GM12878 (cell line): ENCODE data around the gene HTR2B.

Experiments
- ASH2L ChIP-seq: fragments of 300-600, 200-600 bp; sonication (generic); IDR thresholded peaks from 2 replicates; pipeline ENCODE4 v1.6.1; 2017; ENCODE audit warnings: low read depth, mild to moderate bottlenecking, borderline replicate concordance
- ETV6 ChIP-seq, 2 experiments: fragments of 450-650 bp in 1 of 2; IDR thresholded peaks in 1 of 2; conservative IDR thresholded peaks in 1 of 2; 2 replicates each; pipeline ENCODE4 v1.6.1; 2014; ENCODE audit warnings: antibody characterized with exemption in 1 of 2, borderline replicate concordance in 1 of 2, low read depth in 1 of 2, mild to moderate bottlenecking in 1 of 2, moderate library complexity in 1 of 2
- GABPA ChIP-seq: IDR thresholded peaks from 2 replicates; pipeline ENCODE4 v1.6.1; 2014; ENCODE audit warnings: antibody characterized with exemption, low read depth, mild to moderate bottlenecking, inconsistent platforms
- IKZF2 ChIP-seq, 2 experiments: fragments of 450-650 bp; IDR thresholded peaks; 2 replicates each; pipeline ENCODE4 v1.6.1; 2017; ENCODE audit warnings: mild to moderate bottlenecking in 2 of 2, moderate library complexity in 2 of 2
- KDM1A ChIP-seq: fragments of 200-600 bp; sonication (generic); IDR thresholded peaks from 2 replicates; pipeline ENCODE4 v1.6.1; 2016; ENCODE audit warnings: borderline replicate concordance
- LARP7 ChIP-seq: fragments of 450-650 bp; IDR thresholded peaks from 2 replicates; pipeline ENCODE4 v1.6.1; 2017; ENCODE audit warnings: mild to moderate bottlenecking
- NFYB ChIP-seq: IDR thresholded peaks from 2 replicates; pipeline ENCODE4 v1.6.1; 2011; ENCODE audit warnings: low read depth, mild to moderate bottlenecking, low read length, improper control_type of control experiment, moderate library complexity; ENCODE audit not compliant: insufficient read depth
- POLR2AphosphoS5 ChIP-seq: IDR thresholded peaks from 2 replicates; pipeline ENCODE4 v1.6.1; 2011; ENCODE audit warnings: mild to moderate bottlenecking, low read length, inconsistent platforms
- RBBP5 ChIP-seq: fragments of 200-600 bp; sonication (generic); conservative IDR thresholded peaks from 2 replicates; pipeline ENCODE4 v1.6.1; 2016
- YY1 ChIP-seq: IDR thresholded peaks from 2 replicates; pipeline ENCODE4 v1.6.1; 2011; ENCODE audit warnings: low read depth, mild to moderate bottlenecking, low read length
- TF ChIP-seq, protein P1 (sequence below): IDR thresholded peaks from 2 replicates; pipeline ENCODE4 v1.6.1; 2011; ENCODE audit warnings: low read depth, low read length, improper control_type of control experiment, borderline replicate concordance
- TF ChIP-seq, protein P2 (sequence below), 3 experiments: IDR thresholded peaks in 2 of 3; conservative IDR thresholded peaks in 1 of 3; 2 replicates each; pipeline ENCODE4 v1.5.1; 2011; ENCODE audit warnings: low read depth in 3 of 3, low read length in 3 of 3, mild to moderate bottlenecking in 3 of 3, control low read depth in 2 of 3, moderate library complexity in 2 of 3, inconsistent platforms in 1 of 3, mixed read lengths in 1 of 3; ENCODE audit not compliant: control insufficient read depth in 2 of 3, insufficient read depth in 1 of 3; ENCODE audit errors: extremely low read depth in 1 of 3

DNA sequence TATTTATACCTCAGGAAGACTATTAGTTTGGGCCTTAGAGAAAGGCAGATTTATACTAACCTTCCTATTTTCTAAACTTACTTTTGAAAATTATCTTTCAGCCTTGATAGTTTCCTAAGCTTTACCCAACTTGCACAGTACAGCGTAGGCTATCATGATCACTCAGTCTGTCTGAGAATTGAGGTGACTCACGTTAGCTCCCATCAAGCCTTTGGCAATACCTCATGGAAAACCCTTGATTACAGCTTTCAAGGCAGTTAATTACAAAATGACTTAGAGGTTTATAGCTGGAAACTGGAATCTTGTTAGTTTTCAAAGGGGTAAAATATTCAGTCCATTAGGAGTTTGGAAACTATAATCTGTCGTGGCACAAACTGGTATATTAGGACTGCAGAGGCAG is 47.2 kb upstream of the HTR2B start:
- no peak for TF ChIP-seq YY1
- no peak for TF ChIP-seq NFYB
- TF ChIP-seq, protein P1, sequence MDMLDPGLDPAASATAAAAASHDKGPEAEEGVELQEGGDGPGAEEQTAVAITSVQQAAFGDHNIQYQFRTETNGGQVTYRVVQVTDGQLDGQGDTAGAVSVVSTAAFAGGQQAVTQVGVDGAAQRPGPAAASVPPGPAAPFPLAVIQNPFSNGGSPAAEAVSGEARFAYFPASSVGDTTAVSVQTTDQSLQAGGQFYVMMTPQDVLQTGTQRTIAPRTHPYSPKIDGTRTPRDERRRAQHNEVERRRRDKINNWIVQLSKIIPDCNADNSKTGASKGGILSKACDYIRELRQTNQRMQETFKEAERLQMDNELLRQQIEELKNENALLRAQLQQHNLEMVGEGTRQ, result no peak
- TF ChIP-seq IKZF2 (IDR thresholded peaks at IDR 0.05), result no peak
- TF ChIP-seq KDM1A, result no peak
- TF ChIP-seq RBBP5, result no peak
- TF ChIP-seq ASH2L, result no peak
- TF ChIP-seq GABPA, result no peak
- TF ChIP-seq LARP7, result no peak
- TF ChIP-seq, protein P2, sequence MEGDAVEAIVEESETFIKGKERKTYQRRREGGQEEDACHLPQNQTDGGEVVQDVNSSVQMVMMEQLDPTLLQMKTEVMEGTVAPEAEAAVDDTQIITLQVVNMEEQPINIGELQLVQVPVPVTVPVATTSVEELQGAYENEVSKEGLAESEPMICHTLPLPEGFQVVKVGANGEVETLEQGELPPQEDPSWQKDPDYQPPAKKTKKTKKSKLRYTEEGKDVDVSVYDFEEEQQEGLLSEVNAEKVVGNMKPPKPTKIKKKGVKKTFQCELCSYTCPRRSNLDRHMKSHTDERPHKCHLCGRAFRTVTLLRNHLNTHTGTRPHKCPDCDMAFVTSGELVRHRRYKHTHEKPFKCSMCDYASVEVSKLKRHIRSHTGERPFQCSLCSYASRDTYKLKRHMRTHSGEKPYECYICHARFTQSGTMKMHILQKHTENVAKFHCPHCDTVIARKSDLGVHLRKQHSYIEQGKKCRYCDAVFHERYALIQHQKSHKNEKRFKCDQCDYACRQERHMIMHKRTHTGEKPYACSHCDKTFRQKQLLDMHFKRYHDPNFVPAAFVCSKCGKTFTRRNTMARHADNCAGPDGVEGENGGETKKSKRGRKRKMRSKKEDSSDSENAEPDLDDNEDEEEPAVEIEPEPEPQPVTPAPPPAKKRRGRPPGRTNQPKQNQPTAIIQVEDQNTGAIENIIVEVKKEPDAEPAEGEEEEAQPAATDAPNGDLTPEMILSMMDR (IDR thresholded peaks at IDR 0.05 in 2 of 3, conservative IDR thresholded peaks at IDR 0.05 in 1 of 3; ENCODE audit: control insufficient read depth in 2 of 3, extremely low read depth in 1 of 3, insufficient read depth in 1 of 3, low read depth in 3 of 3, low read length in 3 of 3), result no peak
- TF ChIP-seq POLR2AphosphoS5, result no peak
- no peak for TF ChIP-seq ETV6 (conservative IDR thresholded peaks at IDR 0.05 in 1 of 2, IDR thresholded peaks at IDR 0.05 in 1 of 2; ENCODE audit: borderline replicate concordance in 1 of 2, low read depth in 1 of 2)
